Neural progenitor cell (in vitro differentiated cells): ENCODE results near the gene LSM11.

Experiments used
- CTCF ChIP-seq: fragments of 200-600 bp; sonication (generic); IDR thresholded peaks from 2 replicates; pipeline ENCODE4 v1.5.1; 2017; ENCODE audit warnings: antibody characterized with exemption, mild to moderate bottlenecking
- EZH2 ChIP-seq: fragments of 200-600 bp; sonication (generic); IDR thresholded peaks from 2 replicates; pipeline ENCODE4 v1.6.1; 2017; ENCODE audit warnings: antibody characterized with exemption, mild to moderate bottlenecking, moderate library complexity
- EZH2phosphoT487 ChIP-seq: fragments of 200-600 bp; sonication (generic); IDR thresholded peaks from 2 replicates; pipeline ENCODE4 v1.6.1; 2017; ENCODE audit warnings: antibody characterized with exemption

- TF ChIP-seq CTCF (no peak), EZH2 (no peak), EZH2phosphoT487 (no peak)
These were observed 56.1 kb downstream of the LSM11 start for GRCh38 chr5:157799578-157799977.
